ENCODE data around the gene PTTG2. TPM values are rescaled to one million over a fixed set of nuclear protein-coding genes. Genes with fewer than 3 reads are reported as not detected.

Gene PTTG2
- total RNA-seq, 1 experiment from 2014 or later = not detected

GRCh38 chr4:37993806-37994205, 33.6 kb downstream of the PTTG2 start:
- no TSS peak for BruUV-seq (replicated peaks)
- no peak overlapping the region for H3K4me3 Mint-ChIP-seq (ENCODE audit: low read depth, unreplicated experiment)
- intact Hi-C loops (cut with micrococcal nuclease; ENCODE audit: unreplicated experiment) = no loop called here
- CTCF ChIA-PET = no interaction called here
- no peak for TF ChIP-seq CTCF (IDR thresholded peaks at IDR 0.05; ENCODE audit: unreplicated experiment)
- H3K36me3 Mint-ChIP-seq (ENCODE audit: insufficient read depth, unreplicated experiment) = no peaks in the 10 kb centered on the region
- H3K4me1 Mint-ChIP-seq (ENCODE audit: low read depth, unreplicated experiment) = peaks cover 18% of the 10 kb centered on the region
- no peak for DNase-seq
- H3K9me3 Mint-ChIP-seq (ENCODE audit: low read depth, unreplicated experiment) = no peaks in the 10 kb centered on the region
- H3K27ac Mint-ChIP-seq (ENCODE audit: unreplicated experiment) = no peak overlapping the region
- H3K27me3 Mint-ChIP-seq (ENCODE audit: unreplicated experiment) = no peaks in the 10 kb centered on the region

GRCh38 chr4:37994569-37994968, 34.4 kb downstream of the PTTG2 start:
- TF ChIP-seq CTCF (IDR thresholded peaks at IDR 0.05; ENCODE audit: unreplicated experiment) = no peak
- Mint-ChIP-seq H3K27me3 (ENCODE audit: unreplicated experiment) (no peaks in the 10 kb centered on the region), H3K9me3 (ENCODE audit: low read depth, unreplicated experiment) (no peaks in the 10 kb centered on the region), H3K36me3 (ENCODE audit: insufficient read depth, unreplicated experiment) (no peaks in the 10 kb centered on the region), H3K27ac (ENCODE audit: unreplicated experiment) (no peak overlapping the region), H3K4me1 (ENCODE audit: low read depth, unreplicated experiment) (peaks cover 11% of the 10 kb centered on the region), H3K4me3 (ENCODE audit: low read depth, unreplicated experiment) (no peak overlapping the region)
- intact Hi-C loops (cut with micrococcal nuclease; ENCODE audit: unreplicated experiment) = no loop called here
- CTCF ChIA-PET = no interaction called here
- no TSS peak for BruUV-seq (replicated peaks)
- DNase-seq = no peak

DNA sequence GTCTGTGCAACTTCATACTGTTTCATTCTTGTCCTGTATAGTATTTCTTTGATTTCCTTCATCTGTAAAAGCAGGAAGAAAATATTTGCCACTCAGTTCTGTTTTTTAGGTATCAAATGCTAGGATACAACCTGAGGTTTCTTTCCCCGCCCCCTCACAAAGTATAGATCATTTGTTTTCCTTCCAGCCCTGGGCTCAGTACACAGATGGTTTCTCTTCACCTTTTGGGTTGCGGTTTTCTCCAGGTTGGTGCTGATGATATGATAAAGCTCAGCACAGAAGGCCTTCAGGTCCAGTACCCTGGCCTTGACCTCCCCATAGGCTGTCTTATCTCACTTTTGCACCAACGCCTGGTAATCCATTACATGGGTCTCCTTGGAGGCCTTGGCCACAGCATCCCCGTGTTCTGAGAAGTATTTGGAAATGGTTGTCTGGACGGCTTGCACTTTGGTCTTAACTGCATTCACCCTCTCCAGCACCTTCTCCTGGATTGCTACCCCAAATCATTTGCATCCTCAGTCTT, 35.2 kb downstream of the PTTG2 start:
- H3K27me3 Mint-ChIP-seq (ENCODE audit: unreplicated experiment) = no peaks in the 10 kb centered on the region
- no peak overlapping the region for H3K27ac Mint-ChIP-seq (ENCODE audit: unreplicated experiment)
- no peak overlapping the region for H3K4me3 Mint-ChIP-seq (ENCODE audit: low read depth, unreplicated experiment)
- no peak for DNase-seq
- peaks cover 10% of the 10 kb centered on the region for H3K4me1 Mint-ChIP-seq (ENCODE audit: low read depth, unreplicated experiment)
- intact Hi-C loops (cut with micrococcal nuclease; ENCODE audit: unreplicated experiment) = no loop called here
- TF ChIP-seq CTCF (IDR thresholded peaks at IDR 0.05; ENCODE audit: unreplicated experiment) = no peak
- CTCF ChIA-PET = no interaction called here
- H3K9me3 Mint-ChIP-seq (ENCODE audit: low read depth, unreplicated experiment) = no peaks in the 10 kb centered on the region
- BruUV-seq (replicated peaks) = no TSS peak
- H3K36me3 Mint-ChIP-seq (ENCODE audit: insufficient read depth, unreplicated experiment) = no peaks in the 10 kb centered on the region

- Mint-ChIP-seq H3K4me3 (ENCODE audit: low read depth, unreplicated experiment) (no peak overlapping the region), H3K27me3 (ENCODE audit: unreplicated experiment) (no peaks in the 10 kb centered on the region), H3K4me1 (ENCODE audit: low read depth, unreplicated experiment) (peaks cover 10% of the 10 kb centered on the region), H3K9me3 (ENCODE audit: low read depth, unreplicated experiment) (no peaks in the 10 kb centered on the region), H3K27ac (ENCODE audit: unreplicated experiment) (no peak overlapping the region), H3K36me3 (ENCODE audit: insufficient read depth, unreplicated experiment) (no peaks in the 10 kb centered on the region)
- intact Hi-C loops (cut with micrococcal nuclease; ENCODE audit: unreplicated experiment) = no loop called here
- no peak for DNase-seq
- CTCF ChIA-PET = no interaction called here
- BruUV-seq (replicated peaks) = no TSS peak
- no peak for TF ChIP-seq CTCF (IDR thresholded peaks at IDR 0.05; ENCODE audit: unreplicated experiment)
Measured at GRCh38 chr4:37995981-37996775, 36.0 kb downstream of the PTTG2 start.

All from Calu3 (cell line).